ENCODE results near the gene ESR1.

- no peak for TF ChIP-seq SMAD3 (CRISPR knock-in tag; IDR thresholded peaks at IDR 0.05; ENCODE audit: borderline replicate concordance)
- TF ChIP-seq, protein P1, sequence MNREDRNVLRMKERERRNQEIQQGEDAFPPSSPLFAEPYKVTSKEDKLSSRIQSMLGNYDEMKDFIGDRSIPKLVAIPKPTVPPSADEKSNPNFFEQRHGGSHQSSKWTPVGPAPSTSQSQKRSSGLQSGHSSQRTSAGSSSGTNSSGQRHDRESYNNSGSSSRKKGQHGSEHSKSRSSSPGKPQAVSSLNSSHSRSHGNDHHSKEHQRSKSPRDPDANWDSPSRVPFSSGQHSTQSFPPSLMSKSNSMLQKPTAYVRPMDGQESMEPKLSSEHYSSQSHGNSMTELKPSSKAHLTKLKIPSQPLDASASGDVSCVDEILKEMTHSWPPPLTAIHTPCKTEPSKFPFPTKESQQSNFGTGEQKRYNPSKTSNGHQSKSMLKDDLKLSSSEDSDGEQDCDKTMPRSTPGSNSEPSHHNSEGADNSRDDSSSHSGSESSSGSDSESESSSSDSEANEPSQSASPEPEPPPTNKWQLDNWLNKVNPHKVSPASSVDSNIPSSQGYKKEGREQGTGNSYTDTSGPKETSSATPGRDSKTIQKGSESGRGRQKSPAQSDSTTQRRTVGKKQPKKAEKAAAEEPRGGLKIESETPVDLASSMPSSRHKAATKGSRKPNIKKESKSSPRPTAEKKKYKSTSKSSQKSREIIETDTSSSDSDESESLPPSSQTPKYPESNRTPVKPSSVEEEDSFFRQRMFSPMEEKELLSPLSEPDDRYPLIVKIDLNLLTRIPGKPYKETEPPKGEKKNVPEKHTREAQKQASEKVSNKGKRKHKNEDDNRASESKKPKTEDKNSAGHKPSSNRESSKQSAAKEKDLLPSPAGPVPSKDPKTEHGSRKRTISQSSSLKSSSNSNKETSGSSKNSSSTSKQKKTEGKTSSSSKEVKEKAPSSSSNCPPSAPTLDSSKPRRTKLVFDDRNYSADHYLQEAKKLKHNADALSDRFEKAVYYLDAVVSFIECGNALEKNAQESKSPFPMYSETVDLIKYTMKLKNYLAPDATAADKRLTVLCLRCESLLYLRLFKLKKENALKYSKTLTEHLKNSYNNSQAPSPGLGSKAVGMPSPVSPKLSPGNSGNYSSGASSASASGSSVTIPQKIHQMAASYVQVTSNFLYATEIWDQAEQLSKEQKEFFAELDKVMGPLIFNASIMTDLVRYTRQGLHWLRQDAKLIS (CRISPR knock-in tag; IDR thresholded peaks at IDR 0.05; ENCODE audit: borderline replicate concordance) = no peak
Measured at GRCh38 chr6:151765444-151765886, 42.0 kb upstream of the ESR1 start.
